Activated CD8-positive, alpha-beta memory T cell treated with anti-CD3 and anti-CD28 coated beads, Interleukin-2, amount 50 U/mL, for 1 hour (primary cell): ENCODE results near the gene GOLGA2.
A peak's percentile ranks its signal among the peaks of the same experiment; 100 is the strongest.
"Not testable (repeated sequence)": the region's sequence is repeated elsewhere in the genome, so short reads cannot be mapped to it uniquely, and the experiment has no call there.

Source experiments
- DNase-seq: peaks from one replicate; pipeline ENCODE4 v3.0.0-alpha.2; 2020; ENCODE audit errors: extremely low read depth

Gene GOLGA2

DNA sequence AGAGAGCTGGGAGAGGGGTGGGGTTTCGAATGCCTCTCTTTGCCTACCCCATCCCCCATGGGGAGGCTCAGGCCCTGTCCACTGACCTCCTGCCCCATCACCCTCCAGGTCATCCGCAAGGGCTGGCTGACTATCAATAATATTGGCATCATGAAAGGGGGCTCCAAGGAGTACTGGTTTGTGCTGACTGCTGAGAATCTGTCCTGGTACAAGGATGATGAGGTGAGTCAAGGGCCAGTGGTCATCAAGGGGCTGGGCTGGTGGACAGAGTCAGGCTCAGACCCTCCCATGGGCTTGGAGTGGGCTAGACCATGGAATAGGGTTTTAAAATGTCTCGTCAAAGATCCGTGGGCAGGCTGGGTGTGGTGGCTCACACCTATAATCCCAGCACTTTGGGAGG, 33.7 kb downstream of the GOLGA2 start:
- no peak for DNase-seq

DNA sequence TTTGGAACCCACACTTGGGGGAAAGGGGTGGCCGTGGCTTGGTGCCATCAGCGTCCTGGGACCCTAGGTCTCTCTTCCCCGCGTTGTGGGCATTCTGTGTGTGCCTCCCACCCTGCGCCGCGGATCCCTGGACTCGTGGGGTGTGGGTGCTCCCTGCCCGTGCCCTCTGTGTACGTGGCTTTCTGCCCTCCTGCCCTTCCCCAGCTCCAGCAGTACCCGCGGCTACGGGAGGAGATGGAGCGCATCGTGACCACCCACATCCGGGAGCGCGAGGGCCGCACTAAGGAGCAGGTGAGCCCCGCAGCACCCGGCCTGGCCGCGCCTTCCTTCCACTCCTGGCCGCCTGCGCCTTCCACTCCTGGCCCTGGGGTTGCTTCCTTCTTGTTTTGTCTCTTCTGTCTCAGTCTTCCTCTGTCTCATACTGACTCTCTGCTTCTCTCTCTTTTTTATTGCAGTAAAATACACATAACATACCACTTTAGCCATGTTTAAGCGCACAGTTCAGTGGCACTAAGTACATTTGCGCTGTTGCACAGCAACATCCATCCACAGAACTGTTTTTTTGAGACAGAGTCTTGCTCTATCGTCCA, 41.9 kb downstream of the GOLGA2 start:
- no peak for DNase-seq

- DNase-seq = no peak
Observed at GRCh38 chr9:128232528-128233428, 43.0 kb downstream of the GOLGA2 start.

DNA sequence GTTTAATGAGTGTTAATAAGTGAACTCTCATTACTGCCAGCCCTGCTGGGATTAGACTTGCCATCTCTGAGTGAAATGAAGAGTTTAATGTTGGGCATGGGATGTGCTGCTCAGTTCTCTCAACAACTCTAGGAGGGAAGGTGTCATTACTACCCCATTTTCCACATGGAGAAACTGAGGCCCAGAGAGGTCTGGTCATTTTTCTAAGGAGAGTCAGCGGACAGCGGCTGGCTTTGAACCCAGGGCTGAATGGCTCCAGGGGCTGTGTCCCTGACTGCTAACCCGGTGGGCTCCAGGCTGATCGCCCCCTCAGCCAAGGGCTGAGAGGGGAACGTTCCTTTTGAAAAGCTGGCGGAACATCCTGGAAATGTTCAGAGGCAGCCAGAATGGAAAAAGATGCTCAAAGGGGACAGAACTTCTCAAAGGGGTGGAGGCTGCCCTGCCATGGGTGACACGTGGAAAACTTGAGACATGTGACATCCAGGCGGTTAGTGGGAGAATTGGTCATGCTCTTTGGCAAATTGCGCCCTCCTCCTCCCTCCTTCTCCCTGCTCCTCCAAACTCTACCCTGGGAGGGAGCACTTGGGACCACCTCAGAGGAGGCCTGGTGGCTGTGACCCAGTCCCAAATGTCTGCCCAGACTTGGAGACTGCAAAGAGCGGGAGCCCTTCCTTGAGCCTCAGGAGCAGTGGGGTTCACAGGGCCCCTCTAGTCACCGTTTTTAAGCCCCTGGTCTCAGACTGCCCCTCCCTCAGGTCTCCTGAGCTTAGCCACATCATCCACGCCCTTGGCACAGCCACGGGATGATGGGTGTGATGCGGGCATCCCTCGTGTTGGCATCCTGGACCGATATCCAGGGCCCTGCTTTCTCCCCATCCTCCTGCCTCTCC, 43.9 kb downstream of the GOLGA2 start:
- DNase-seq = no peak

DNA sequence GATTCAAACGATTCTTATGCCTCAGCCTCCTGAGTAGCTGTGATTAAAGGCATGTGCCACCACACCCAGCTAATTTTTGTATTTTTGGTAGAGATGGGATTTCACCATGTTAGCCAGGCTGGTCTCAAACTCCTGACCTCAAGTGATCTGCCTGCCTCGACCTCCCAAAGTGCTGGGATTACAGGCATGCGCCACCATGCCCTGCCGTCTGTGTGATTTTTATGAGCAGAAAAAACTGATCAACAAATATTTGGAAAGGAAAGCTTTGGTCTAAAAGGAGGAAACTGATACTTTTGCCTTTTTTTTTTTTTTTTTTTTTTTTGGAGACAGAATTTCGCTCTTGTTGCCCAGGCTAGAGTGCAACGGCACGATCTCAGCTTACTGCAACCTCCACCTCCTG, 44.9 kb downstream of the GOLGA2 start:
- not testable (repeated sequence) for DNase-seq

DNA sequence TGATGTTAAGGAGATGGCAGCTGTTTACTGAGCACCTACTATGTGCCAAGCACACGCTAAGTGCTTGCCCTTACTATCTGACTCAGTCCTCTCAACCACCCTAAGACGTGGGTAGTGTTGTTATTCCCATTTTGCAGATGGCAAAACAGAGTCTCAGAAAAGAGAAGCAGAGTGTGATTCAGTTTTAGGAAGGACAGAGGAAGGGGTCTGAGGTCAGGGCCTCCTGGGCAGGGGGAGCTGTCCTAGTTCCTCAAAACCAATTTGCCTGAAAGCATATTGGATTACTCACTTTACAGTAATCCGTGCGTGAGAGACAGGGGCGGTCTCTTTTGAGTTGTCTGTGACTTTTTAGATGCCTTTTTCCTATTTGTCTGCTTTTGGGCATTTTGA, 49.4 kb downstream of the GOLGA2 start:
- DNase-seq = no peak

DNA sequence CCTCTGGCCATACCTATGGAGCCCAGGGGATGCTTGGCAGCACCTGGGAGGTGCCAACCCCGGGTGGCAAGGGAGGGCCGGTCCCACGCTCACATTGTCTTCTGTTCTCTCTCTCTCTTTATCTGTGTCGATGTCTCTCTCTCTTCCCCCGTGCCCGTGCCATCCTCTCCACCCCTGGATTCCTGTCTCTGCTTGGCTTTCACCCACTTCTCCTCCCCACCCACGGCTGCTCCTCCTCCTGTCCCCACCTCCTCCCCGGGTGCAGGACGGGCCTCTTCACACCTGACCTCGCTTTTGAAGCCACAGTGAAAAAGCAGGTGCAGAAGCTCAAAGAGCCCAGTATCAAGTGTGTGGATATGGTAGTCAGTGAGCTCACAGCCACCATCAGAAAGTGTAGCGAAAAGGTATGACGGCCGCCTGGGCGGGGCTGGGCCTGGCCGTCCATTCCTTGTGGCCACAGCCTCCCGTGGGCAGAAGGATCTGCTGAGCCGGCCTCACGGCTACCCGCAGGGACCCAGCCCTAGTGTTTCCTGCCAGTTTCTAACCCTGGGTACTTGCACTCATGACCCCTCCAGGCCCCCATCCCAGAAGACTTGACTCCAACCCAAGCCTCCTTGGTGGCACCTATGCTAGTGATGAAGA, 49.9 kb downstream of the GOLGA2 start:
- DNase-seq = no peak

DNA sequence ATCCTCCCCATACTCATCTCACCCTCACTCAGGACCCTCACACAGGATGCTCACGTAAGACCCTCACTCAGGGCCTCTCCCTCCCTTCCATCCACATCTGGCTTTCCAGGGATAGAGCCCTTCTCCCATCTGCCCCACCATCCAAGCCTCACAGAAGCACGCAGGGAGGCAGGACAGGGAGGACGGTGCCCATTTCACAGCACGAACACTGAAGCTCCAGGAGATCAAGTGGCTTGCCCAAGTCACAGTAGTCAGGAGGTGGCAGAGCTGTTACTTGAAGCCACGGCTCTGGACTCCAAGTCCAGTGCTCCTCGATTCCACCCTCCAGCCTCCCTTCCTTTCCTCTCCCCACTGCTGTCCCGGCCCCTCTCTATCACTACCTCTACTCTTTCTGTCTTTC, 50.9 kb downstream of the GOLGA2 start:
- no peak for DNase-seq

DNA sequence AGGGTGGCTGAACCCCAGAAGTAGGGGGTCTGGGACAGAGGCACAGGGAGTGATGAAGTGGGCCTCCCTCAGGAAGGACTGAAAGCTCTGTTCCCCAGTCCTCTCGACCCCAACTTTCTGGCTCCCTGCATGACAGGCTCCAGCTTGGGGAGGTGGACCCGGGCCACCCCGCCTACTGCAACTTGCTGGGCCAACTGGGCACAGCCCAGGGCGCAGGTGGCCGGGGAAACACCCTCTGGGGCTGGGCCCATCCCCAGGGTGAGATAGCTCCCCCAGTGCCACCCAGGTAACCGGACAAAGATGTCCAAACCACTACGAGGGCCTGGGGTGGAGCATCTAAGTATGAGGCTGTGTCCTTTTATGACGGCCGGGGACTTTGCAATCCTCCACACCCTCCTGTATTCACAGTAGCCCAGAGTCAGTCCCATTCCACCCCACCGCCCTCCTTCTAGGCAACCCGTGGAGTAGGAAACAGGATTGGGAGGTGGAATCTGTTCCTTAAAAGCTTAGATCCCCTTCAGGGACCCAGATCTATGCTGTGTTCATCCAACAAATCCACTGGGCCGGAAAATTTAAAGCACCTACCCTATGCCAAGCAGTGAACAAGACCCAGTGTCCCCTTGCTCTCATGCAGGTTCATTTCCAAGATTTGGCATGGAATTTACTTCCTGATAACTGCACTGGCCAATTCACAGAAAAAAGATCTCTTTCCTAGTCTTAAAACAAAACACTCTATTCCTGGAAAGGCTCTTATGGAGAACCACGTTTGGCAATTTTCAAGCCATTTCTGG, 52.7 kb downstream of the GOLGA2 start:
- no peak for DNase-seq

DNA sequence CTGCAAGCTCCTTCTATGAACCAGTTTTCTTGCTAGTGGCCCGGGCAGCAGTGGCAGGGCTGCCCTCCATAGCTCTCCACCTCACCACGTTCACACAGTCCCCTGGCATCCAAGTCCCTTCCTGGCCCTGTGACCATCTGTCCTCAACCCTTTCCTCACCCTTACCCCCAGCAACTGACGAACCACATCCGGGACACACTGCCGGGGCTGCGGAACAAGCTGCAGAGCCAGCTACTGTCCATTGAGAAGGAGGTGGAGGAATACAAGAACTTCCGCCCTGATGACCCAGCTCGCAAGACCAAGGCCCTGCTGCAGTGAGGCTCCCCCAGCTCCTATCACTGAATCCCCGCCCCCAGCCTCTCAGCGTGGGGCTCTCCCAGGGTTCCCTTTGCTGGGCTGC, 53.8 kb downstream of the GOLGA2 start:
- no peak for DNase-seq

DNA sequence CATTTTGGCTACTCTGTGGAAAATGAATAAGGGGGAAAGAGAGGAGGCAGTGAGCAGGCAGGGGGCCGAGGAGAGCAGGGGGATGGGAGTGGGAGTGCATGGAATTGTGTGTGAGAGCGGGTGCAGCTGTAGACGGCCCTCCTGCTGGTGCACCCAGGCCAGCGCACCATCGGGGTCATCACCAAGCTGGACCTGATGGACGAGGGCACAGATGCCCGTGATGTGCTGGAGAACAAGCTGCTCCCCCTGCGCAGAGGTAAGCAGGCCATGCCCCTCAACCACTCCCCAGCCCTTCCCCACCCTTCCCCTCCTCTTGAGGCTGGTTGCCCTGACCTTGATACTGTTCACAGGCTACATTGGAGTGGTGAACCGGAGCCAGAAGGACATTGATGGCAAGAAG, 56.0 kb downstream of the GOLGA2 start:
- DNase-seq = no peak

- DNase-seq = peak; percentile 67
Observed at GRCh38 chr9:128218518-128219389, 57.1 kb downstream of the GOLGA2 start.

DNA sequence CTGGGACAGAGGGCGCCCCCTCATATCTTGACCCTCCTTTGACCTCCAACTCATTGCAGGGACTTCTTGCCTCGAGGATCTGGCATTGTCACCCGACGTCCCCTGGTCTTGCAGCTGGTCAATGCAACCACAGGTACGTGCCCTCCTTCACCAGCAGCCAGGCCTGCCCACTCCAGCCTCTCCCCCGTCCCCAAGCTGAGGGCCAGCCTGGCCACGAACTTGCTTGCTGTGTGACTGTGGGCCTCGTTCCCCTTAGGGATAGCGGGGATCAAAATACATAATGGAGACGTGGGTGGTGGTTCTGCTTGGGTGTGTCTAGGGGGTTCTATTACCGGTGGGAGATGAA, 57.7 kb downstream of the GOLGA2 start:
- no peak for DNase-seq

DNA sequence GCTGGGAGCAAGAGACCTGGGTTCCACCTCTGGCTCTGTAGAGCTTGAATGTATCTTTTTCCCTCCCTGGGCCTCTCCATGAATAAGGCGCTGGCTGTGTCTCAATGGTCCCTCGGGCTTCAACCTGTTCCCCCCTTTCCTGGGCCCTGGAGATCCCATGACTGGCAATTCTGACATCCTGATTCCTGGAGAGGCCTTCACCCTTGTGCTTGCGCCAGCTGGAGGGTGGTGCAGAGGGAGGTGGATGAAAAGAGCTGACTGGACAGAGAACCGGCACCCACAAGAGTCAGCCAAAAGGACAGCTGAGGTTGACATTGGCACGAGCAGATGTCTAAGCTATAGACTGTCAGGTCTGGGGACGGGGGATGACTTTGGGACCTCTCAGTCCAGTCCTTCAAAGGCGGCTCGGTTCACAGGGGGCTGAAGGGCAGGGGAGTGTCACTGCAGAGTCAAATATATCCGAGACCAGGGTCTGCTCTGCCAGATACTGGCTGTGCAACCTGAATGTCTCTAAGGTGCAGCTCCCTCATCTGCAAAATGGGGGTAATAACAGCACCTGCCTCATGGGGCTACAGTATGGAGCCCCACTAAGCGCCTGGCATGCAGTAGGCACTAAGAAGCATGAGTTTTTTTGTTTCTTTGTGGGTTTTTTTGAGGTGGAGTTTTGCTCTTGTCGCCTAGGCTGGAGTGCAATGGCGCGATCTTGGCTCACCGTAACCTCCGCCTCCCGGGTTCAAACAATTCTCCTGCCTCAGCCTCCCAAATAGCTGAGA, 58.8 kb downstream of the GOLGA2 start:
- no peak for DNase-seq

DNA sequence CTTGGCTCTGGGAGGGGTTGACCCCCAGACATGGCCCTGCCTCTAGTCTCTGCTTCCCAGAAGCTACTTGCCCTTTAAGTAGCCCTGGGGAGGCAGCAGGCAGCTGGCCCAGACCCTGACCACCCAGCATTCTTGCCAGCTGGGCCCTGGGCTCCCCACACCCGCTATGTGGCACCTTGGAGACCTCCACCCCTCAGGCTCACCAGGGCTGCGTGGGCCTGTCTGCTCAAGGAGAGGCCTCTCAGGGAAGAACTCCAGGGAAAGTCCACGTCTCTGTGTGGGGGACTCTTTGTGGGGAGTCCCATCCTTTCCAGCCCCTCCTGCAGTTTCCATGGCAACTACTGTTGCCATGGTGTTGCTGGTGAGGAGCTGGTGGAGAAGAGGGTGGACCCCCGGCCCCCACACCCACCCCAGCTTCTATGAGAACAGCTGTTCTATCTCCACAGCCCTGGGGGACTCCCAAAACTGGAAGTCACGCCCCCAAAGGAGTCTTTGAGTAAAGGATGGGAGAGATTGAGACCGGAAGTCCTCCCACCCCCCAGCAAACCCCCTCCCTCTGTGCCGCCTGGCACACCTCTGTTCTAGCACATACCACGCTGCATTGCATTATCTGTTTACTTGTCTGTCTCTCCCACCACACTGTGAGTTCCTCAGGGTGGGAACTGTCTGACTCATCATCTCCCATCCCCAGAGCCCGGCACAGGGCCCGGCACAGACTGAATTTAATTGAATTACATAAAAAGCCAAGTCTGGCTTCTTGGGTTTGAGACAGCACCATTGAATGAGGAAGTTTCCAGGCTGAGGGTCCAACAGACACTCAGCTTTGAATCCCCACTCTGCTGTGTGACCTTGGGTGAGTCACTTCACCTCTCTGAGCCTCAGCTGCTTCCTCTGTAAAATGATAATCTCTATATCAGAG, 60.1 kb downstream of the GOLGA2 start:
- no peak for DNase-seq

GRCh38 chr9:128214571-128215490, 61.0 kb downstream of the GOLGA2 start:
- no peak for DNase-seq

- no peak for DNase-seq
Observed at GRCh38 chr9:128213746-128214497, 61.9 kb downstream of the GOLGA2 start.
